ENCODE measurements around the gene CDH24. TPM values are rescaled to one million over a fixed set of nuclear protein-coding genes. Genes with fewer than 3 reads are reported as not detected.

The CDH24 gene
- total RNA-seq, 4 donors from 2014 or later: 1.6 to 4.9 (median 1.8) TPM

DNA sequence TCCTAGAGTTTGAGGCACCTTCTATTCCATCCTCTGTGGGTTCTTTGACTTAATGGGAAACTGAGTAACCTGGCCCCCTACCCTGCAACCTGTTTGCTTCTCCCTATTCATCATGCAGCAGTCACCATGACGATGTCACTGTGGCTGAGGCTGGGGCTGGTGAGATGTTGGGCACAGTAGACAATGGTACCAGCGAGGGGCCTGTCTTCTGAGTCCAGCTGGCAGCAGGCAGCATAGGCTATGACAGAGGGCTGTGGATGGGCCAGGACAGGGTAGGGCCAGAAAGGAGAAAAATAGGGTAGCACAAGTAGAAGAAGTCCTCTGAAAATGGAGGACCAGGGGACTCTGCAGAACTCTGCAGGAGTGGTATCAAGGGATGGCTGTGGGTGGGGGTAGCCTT, 45.5 kb upstream of the CDH24 start:
- DNase-seq (ENCODE audit: low spot score) (no peak), ATAC-seq (ENCODE audit: low FRiP score) (no peak)
- TF ChIP-seq, protein P1, sequence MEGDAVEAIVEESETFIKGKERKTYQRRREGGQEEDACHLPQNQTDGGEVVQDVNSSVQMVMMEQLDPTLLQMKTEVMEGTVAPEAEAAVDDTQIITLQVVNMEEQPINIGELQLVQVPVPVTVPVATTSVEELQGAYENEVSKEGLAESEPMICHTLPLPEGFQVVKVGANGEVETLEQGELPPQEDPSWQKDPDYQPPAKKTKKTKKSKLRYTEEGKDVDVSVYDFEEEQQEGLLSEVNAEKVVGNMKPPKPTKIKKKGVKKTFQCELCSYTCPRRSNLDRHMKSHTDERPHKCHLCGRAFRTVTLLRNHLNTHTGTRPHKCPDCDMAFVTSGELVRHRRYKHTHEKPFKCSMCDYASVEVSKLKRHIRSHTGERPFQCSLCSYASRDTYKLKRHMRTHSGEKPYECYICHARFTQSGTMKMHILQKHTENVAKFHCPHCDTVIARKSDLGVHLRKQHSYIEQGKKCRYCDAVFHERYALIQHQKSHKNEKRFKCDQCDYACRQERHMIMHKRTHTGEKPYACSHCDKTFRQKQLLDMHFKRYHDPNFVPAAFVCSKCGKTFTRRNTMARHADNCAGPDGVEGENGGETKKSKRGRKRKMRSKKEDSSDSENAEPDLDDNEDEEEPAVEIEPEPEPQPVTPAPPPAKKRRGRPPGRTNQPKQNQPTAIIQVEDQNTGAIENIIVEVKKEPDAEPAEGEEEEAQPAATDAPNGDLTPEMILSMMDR (IDR thresholded peaks at IDR 0.05): no peak

DNA sequence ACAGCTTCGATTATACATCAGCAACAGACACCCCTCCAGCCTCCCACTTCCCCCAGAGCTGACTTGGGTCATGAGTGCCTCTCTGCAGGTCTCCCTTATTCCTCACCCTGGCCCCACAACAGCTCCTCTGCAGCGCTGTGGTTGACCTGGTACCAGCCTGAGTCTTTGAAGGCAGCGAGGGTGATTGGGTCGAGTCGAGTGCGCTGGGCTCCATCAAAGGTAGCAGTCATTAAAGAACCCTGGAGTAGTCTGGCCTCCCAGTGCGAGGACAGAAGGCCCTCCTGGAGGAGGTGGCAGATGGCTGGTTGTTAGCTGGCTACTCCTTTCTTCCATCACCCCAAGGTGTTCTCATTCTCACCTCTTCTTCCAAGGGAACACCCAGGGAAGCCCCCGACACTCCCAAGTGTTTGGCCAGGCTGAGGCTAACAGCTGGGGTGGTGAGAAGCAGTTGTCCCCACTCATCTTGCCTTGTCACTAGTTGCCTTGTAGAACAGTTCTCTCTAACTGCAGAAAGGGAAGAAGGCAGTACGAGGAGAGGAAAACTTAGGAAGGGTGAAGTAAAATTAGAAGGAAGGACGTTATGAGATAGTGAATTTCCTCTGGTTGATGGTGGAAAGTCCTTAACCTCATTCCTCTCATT, 44.8 kb upstream of the CDH24 start:
- DNase-seq (ENCODE audit: low spot score): no peak
- TF ChIP-seq, protein P1 (IDR thresholded peaks at IDR 0.05): no peak
- no peak for ATAC-seq (ENCODE audit: low FRiP score)

DNA sequence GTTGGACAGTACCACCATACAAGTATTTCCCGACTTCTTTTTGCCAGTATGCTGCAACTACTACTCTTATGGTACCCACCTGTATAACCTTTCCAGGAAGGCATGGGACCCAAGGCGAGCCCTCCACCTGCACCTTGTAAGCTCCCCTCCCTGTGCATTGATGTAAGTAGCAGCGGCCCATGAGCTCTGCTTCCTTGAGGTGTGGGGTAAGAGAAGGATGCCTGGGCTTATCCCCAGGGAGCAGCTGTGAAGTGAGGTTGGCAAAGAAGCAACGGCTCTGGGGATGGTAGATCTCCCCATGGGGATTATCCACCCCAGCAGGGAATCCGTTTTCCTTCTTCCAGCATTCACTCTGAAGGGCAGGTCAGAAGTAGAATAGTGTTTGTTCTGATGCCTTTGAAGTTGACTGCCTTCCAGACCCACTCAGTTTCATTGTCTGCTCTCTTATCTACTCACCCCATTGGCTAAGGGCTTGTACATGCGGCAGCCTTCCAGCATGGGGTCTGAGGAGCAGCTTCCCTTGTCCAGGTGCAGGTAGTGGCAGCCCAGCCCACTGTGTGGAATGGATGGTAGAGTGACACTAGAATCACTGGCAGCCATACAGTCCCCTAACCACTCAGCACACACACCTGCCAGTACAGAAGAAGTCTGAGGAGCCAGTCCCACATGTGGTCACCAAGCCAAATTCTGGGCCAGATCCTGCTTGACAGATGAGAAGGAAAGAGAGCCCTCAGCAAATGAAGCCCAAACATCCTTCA, 44.1 kb upstream of the CDH24 start:
- DNase-seq (ENCODE audit: low spot score) (no peak), ATAC-seq (ENCODE audit: low FRiP score) (no peak)
- TF ChIP-seq, protein P1 (IDR thresholded peaks at IDR 0.05): no peak

DNA sequence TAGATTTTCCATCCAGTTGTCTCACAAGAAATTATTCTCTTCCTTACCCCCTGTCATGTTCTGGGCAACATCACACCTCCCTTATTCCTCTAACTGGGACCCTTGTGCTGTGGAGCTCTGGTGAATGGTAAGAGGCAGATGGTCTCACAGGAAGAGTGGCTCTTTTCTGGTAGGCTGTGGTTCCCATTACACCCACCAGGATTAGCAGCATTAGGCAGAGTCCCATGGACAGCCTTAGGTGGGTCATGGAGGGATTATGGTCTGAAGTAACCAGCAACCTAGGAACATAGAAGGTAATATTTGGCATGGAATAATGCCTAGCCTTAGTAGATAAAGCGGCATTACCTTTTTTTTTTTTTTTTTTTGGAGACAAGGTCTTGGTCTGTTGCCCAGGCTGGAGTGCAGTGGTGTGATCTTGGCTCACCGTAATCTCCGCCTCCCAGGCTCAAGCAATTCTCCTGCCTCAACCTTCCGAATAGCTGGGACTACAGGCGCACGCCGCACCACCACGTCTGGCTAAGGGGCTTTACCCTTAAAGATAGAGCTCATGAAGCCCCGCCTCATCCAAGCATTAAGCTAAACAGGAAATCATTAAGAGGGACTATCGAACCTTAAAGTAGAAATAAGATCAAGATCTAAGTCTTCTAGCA, 42.0 kb upstream of the CDH24 start:
- ATAC-seq (ENCODE audit: low FRiP score) (no peak), DNase-seq (ENCODE audit: low spot score) (no peak)
- TF ChIP-seq, protein P1 (IDR thresholded peaks at IDR 0.05): no peak

DNA sequence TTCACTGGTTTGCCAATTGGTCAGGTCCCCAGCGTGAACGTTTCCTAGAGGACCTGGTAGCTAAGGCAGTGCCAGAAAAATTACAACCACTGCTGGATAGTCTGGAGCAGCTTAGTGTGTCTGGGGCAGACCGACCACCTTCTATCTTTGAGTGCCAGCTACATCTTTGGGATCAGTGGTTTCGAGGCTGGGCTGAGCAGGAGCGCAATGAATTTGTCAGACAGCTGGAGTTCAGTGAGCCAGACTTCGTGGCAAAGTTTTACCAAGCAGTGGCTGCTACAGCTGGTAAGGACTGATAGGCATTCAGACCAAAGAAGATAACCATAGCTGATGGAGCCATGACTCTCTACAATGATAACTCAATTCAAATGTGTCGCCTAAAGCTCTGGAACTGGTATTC, 40.5 kb upstream of the CDH24 start:
- TF ChIP-seq, protein P1 (IDR thresholded peaks at IDR 0.05): no peak
- ATAC-seq (ENCODE audit: low FRiP score): no peak
- DNase-seq (ENCODE audit: low spot score): no peak

DNA sequence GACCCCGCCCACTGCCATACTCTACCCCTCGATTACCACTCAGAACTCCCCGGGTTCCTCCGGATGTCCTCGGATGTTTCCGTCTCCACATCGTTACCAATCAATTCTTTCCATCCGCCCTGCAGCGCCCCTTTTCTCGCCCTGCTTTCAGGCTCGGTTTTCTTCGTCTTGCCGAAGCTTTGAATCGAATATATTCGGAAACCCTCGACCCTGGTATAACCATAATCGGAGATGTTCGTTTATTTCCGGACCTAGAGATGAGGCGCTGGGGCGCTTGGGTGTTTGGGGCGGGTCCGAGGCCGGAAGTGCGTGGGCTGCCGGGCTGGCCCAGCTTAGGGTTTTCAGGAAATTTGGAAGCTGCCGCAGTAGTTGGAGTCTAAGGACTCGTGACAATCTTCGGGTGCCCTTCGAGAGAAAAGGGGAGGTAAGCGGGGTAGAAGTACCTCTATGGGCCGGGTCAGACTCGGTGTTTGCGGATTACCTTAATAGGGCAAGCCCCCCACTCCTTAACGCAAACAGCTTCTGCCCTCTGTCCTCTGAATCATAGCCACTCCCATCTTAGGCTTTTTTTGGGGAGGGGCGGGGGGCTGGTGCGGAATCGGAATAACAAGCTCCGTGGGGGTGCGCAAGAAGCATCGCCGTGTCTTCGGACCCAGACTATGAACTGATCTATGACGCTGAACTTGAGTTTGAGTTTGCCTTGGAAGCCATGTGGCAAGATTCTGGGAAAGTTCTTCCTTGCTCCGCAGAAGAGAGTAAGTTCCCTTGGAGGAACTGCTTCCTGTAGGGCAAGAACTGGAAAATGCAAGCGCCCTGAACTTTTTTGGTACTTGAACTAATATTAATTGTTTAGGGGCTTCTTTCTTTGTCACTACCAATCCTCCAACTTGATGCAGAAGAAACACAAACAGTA, 38.1 kb upstream of the CDH24 start, which contains the start of gene C14orf119:
C14orf119 (plus strand) TSS at position 310 of the 913 bp plus-strand sequence. CDS start 2,154 bp downstream, outside the sequence.
- DNase-seq (ENCODE audit: low spot score) (peak; percentile 100), ATAC-seq (ENCODE audit: low FRiP score) (peak; percentile 96)
- TF ChIP-seq, protein P1 (IDR thresholded peaks at IDR 0.05): no peak

Data from omental fat pad (tissue), 4 donors.